GM21526 (cell line): ENCODE measurements around the gene SINHCAF.

Experiments used
- ATAC-seq: cut with Tn5 transposase; IDR thresholded peaks from one replicate; pipeline ENCODE4 v1.9.1; 2021; ENCODE audit warnings: moderate library complexity; ENCODE audit not compliant: unreplicated experiment, low FRiP score

SINHCAF gene

DNA sequence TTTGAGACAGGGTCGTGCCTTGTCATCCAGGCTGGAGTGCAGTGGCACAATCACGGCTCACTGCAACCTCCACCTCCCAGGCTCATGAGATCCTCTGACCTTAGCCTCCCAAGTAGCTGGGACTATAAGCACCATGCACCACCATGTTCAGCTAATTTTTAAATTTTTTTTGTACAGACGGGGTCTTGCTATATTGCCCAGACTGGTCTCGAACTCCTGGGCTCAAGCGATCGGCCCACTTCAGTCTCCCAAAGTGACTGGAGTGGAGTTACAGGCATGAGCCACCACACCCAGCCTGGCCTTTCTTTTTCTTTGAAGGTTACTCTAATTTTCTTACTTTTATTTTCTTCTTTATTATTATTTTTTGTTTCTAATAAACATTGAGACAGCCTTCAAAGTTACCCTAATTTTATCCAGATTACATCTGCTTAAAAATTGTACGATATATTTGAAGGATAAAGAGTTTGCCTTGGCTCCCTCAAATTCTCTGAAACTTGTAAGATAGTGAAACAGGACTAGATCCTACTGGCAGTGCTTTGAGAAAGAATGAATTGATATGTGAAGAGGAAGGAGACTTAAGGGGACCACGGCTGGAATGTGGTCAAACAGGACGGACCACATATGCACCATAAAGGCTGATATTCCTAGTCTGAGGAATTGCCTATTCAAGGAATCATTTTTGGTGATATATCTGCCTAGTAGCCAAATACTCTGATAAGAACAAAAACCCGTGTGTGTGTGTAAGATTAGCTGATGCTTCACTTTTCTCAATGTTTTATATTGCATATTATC lies 14.1 kb upstream of the SINHCAF start:
- ATAC-seq, result no peak

DNA sequence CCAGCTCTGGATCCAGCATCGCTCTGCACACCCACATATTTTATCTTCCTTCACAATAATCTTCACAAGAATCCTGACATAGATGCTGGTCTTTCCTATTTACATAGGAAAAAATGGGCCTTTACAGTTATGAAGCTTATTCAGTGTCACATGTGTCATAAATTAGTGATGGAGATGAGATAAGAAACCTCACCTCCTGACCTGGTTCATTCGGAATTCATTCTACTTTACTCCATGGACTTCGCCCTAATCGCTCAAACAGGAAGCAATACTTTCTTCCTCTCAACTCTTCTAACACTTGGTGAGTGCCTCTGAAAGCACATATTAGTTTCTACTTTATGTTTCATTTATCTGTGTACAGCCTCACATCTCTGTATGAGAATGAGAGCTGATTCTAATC lies 12.0 kb upstream of the SINHCAF start:
- no peak for ATAC-seq

DNA sequence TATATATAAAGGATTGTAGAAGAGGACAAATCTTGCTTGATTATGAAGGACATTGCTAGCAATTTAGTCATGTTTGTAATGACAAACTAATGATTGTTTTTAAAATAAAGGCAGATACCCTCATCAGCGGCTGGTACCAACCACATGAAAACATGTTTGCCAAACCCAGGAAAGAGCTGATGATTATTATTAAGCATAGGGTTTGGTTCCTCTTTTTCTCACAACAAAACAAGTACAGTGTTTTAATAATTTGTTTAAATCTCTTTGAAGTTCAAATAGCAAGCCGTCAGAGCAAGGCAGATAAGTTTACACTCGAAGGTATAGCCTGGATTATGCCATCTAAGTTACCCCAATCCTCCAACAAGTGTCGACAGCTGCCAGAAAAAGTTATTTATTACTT lies 5.3 kb upstream of the SINHCAF start:
- ATAC-seq, result no peak

DNA sequence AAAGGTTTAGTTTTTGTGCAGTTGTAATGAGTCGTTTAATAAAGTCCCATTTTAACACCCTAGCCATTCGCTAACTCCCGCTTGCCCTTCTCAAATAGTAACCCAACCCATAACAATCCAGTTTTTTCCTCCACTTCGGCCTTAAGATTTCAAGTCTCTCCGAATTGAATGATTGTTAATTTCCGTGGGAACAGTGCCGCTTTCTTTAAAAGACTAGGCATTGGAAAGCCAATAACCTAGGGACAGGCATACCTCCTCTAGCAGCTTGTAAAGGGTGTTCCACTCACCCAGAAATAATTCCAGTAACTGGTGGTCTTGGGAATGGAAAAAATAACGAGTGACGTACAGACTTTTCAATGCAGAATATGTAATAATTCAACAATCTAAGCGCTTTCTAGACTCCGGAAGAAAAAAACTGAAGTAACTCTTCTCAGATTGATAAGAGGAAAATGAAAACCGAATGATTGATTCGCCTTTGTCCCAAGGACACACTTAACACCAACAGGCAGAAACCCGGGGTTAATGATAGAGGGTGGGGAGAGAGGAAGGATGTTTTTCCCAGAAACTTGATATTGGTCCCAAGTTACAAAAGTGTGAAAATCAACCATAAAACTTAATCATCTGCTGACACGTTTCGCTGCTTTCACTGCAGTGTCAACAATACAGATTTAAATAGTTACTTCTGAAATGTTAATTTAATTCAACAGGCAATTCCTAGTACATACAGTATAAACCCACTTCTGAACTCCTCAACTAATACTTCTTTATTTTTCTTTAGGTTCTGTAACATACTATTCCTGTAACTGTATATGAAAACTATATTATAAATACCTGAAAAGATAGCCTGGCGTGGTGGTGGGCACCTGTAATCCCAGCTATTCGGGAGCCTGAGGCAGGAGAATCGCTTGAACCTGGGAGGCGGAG lies 1.0 kb upstream of the SINHCAF start:
- no peak for ATAC-seq

DNA sequence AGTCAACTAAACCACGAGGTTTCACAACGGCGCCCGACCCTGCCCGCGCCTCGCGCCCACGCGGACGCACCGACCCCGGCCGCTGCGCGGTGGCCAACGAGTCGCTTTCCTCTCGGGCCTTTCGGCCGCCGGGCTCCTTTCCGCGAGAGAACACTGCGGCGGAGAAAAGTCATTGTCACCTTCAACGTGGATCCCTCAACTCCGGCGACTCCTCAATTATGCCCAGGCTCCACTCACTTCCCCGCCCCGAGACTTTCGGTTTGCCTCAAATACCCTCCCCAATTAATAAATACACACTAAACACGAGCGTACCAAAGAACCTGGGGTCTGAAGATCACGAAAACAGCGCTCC lies 450 bp downstream of the SINHCAF start:
- ATAC-seq, result no peak

DNA sequence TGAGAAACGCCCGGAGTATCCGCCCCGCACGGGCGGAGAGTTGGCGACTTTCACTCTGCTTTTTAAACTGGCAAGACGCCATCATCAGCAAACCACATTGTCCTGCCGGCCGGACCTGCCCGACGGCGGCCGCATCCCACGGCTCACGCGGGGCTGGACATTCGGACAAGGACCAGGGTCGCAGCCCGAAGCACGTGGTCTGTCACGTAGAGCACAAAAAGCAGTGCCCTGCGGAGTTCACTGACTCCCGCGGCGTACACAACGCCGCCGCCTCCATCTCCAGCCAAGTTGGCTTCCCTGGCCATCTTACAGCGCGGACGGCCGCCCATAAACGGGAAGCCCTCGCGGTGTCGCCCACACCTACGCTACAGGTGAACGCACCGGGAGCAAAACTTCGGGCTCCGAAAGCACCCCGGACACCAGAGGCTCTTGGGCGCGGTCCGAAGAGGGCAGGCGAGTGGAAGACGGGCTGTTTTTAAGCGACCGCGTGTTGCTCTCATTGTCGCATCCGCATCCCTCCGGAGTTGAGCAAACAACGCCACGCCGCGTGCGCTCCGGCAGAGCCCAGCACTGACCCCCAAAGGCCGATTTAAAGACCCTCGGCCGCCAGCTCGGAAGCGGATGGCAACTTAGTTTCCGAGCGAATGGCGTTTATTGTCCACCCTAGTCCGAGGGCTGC lies 966 bp downstream of the SINHCAF start:
- no peak for ATAC-seq

DNA sequence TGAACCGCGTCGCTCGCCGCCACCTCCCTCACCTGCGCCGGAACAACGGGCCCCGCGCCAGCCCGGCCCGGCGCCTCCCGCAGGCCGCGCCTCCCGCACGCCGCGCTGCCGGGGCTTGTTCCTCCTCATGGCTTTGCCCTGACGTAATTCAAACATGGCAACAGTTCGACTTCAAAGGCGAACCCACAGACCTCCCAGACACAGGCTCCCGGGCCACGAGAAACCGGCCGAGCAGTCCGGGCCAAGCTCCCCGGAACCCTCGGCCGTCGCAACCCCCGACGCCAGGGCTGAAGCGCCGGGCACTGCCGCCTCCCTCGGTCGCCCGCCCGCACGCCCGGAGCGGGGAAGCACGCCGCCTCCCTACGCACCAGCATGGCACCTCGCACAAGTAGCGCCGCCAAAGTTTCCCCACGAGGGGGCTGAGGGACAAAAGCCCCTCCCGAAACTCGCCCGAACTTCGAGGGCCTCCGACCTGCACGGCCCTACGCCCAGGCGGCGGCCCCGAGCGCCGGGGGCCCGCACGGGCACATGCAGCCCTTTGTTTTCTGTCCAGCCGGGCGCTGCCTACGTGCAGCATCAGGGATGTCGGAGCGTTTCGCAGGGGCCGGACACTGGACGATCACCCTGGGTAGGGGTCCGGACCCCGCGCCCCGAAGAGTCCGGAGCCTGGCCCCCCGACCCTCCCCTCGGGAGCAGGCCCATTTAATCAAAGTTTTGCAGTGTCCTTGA lies 1.7 kb downstream of the SINHCAF start:
- ATAC-seq, result peak; percentile 27

DNA sequence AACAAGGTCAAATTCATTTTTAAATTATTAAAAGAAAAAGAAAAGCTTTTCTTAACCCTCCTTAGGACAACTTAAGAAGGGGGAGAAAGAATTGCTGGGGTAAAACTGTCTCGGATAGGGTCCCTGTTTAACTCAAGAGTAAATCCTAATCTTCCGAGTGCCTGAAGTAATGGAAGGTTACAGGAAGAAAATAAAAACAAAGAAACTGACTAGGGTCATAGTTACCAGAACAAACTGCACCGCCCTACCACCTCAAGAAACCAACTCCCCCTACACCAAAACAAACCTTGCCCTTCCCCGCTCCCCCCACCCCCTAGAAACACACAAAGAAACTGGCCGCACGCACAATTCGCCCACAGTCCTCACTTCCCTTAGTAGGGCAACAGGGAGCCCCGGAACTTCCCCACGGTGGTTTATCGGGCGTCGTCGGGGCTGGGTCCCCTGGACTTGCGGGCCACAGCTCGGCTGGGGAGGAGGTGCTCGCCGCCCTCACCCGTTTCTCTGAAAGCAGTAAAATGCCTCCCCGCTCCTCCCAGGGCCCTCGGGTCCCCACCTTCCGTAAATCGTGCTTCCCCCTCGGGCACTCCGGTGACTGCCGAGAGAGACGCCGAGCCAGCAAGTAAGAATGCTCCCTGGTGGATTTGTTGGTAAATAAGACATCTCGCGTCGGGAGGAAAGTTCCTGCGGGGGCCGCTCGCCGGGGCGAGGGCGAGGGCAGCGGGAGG lies 2.4 kb downstream of the SINHCAF start:
- peak; percentile 14 for ATAC-seq

DNA sequence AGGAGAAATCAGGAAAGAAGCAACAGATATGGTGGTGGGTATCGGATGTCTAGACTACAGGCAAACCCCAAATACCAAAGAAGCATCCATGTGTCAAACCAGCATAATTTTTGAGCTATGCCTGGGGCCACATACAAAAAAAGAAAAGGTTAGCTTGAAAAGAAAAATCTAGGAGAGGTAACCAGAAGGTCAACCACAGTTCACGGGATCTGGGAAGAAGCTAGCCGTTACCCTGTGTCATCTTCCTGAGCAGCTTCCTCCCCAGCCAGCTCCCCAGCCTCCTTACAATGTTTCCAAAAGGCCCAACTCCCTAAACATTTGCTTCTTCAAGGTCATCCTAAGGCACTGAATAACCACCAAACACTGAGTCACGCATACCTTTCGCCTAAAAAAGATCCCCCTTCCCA lies 3.1 kb downstream of the SINHCAF start:
- ATAC-seq, result no peak

DNA sequence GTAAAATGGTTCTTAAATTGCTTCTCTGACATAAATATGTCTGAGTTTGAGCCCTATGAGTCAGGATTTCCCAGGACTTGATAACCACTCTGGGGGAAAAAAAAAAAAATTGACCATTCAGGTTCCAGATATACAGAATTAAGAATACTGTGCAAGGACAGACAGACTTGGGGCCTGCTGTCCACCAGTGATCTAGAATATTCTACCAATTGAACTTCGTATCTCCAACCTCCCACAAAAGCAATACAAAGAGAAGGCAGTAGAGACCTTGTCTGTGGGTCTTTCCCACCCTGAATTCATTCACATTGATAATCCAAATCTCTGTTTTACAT lies 4.1 kb downstream of the SINHCAF start:
- no peak for ATAC-seq

DNA sequence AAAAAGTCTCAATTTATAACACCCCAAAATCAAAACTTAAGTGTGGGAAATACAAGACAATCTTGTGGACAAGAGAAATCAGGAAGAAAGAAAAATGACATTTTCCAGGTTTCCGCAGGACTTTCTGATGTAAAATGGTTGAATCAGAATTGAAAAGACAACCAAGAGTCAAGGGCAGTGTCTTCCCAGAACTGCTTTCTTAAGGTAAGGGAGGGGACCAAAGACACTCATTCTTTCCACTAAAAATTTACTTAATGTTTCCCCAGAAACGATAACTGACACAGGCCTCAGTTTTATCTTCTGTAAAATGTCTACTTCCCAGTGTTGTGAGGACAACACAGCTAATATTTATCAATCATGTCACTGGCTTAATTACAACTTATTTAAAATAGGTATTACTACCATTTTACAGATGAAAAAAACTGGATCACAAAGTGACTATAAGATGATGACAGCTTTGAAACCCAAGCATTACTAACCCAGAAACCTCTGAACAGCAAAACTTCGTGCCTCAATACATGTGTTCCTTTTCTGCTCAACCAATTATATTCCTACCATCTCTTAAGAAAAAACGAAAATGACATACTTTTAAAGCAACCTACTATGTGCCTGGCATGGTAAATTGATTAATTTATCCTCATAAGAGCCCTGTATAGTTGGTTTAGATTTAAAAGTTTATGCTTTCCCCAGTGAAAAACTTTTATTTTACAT lies 4.6 kb downstream of the SINHCAF start:
- no peak for ATAC-seq

DNA sequence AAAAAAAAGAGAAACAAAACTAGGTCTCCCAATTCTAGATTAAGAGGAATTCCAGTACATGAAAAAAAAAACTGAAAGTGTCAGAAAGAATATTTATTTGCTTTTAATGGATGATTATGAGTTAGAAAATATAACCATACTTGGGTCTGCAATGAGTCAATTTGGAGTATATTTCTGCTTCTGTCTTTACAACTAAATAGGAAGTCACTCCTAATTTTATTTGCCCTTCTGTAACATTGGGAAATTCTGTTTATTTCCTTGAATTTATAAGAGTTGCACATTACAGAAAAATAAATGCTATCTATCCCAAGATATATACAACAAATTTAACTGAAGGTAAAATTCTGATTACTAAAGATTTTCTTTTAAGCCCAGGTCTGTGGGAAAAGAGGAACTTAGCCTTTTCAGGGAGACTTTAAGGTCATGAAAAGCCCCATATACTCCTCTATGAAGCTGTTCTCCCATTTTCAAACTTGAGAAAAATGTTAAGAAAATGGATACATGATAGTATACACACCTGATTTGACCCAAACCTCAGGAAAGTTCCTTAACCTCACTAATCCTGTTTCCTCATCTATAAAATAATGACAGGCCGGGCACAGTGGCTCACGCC lies 7.2 kb downstream of the SINHCAF start:
- no peak for ATAC-seq

DNA sequence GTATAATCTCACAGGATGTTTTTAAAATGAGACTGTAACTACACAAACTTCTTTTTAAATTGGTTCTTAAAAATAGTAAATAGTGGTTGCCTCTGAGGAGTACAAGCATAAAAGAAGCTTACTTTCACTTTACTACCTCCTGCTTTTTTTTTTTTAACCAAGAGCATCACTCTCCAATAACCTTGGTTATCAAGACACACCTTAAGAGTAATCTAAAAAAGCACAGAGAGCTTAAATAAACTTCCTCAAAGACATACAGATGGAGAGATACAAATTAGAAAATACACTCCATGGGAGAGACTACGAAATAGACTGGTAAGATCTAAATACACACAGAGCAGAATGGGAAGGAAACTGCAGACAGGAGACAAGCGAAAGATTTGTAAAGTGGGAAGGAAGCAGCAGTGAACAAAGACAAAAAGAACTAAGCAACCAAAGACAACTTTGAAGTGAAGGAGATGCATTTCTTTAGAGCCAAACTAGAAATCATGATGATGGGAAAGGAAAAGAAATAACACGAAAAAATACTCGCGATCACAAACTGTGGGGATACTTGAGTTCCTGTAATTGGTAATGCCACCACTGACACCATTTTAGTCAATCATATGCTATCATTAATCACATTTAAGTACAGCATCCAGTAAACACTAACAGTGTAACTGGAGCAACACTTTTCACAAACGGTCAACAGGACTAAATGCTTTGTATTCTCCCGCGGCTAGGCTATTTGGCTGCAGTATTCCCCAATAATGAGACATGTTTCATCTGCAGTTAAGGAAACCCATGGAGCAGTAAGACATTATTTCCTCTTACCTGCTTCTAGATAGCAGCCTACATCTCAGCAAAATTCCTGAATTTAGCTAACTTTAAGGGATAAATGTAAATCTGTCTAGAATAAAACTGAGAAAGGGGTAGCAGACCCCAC lies 8.2 kb downstream of the SINHCAF start:
- no peak for ATAC-seq

DNA sequence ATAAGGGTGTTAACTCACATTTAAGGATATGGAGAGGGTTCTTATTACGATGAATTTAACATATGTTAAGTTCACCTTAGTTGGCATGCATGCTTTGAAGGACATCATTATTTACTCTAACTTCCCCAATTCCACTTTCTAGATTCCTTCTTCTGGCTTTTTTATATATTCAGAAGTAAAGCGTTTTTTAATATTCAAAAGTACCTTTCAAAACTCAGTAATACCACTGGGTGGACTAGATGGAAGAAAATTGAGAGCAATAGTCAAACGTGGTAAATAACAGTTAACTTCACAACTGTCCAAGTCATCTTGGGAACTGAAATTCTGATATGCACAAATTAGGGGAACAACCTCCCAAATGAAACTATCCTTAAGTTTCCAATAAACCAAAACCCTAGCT lies 9.1 kb downstream of the SINHCAF start:
- no peak for ATAC-seq

DNA sequence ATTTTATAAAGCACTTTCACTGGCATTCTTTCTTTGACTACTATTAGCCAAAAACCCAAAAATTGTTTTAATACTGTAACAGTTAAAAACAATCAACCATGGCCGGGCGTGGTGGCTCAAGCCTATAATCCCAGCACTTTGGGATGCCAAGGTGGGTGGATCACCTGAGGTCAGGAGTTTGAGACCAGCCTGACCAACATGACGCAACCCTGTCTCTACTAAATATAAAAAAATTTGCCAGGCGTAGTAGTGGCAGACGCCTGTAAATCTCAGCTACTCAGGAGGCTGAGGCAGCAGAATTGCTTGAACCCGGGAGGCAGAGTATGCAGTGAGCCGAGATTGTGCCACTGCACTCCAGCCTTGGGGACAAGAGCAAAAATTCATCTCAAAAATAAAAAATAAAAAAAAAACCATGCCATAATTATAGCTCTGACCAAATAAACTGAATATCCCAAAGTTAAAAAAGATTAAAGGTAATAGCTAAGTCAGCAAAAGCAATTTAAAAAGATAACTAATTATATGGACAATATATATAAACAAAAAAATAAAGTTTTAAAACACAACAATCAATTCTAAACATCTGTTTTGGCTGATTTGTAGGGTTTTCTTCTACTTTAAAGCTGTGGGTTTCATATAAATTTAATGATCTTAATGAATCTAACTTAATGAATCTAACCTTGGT lies 10.0 kb downstream of the SINHCAF start:
- ATAC-seq, result no peak

DNA sequence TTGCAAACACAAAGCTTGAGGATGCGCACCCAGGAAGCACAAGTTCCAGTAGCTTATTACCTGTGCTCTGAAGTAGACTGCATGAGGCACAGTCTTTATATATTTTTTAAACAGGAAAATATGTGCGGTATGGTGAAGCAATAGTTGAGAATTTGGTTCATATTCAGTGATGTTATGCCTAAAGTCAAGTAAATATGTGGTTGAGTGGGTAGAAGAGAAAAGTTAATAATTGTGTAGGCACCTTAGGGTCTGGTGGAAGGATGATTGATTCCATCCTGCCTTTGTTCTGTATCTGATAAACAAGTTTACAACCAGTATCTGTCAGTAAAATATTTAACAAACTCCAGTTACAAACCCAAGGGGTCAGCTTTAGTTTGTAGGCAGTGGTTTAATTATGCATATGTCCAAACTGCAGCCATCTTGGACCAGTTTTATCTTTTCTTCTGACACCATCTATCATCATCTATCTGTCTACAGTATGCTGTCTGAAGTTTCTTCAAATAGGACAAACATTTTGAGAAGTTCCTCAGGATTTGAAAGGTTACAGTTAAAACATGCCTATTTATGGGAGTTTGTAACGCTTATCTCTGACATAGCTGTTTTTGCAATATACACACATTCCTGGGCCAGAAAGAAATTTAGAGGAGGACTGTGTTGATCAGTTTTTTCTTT lies 10.8 kb downstream of the SINHCAF start:
- ATAC-seq, result no peak

DNA sequence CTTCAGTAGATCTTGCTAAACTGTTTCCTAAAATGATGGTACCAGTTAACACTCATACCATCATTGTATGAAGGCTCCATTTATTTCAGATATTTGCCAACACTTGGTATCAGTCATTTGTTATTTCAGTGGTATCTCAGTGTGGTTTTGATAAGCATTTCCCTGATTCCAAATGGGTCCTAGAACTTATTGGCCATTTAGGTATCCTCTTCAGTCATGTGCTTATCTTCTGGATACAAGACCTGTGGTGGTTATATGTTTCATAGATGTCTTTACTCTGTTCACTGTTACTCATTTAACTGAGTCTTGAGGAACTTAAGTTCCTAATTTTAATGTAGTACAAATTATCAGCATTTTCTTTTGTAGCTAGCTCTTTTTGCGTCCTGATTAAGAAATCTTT lies 13.5 kb downstream of the SINHCAF start:
- ATAC-seq, result no peak
